ENCODE results near the gene PITPNM3.

The PITPNM3 gene

GRCh38 chr17:6435968-6436367 is 120.4 kb downstream of the PITPNM3 start:
- peak; percentile 59 for DNase-seq

GRCh38 chr17:6435051-6435450 is 121.3 kb downstream of the PITPNM3 start, which contains the start of gene AIPL1:
Gene AIPL1, minus strand, starts transcription at chr17:6435121. Its CDS starts 17 bp downstream, at chr17:6435104.
- DNase-seq = no peak

GRCh38 chr17:6430769-6431168 is 125.6 kb downstream of the PITPNM3 start:
- peak; percentile 14 for DNase-seq

DNA sequence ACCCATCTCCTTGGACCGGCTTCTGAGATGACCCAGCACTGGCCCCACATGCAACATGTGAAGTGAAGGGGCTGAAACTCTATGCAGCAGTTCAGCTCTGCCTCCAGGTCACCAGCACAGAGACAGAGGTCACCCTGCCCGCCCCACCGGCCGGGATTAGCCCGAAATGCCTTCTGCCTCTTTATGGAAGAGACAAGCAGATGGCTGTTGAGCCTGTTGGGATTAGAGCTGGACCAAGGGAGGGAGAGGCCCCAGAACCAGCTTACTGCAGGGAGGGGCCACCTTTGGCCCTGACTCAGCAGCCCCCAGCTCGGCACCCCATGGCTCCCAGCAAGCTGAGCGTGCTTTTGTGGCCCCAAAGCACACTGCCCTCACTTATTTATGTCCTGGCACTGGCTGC is 127.1 kb downstream of the PITPNM3 start:
- DNase-seq = no peak

DNA sequence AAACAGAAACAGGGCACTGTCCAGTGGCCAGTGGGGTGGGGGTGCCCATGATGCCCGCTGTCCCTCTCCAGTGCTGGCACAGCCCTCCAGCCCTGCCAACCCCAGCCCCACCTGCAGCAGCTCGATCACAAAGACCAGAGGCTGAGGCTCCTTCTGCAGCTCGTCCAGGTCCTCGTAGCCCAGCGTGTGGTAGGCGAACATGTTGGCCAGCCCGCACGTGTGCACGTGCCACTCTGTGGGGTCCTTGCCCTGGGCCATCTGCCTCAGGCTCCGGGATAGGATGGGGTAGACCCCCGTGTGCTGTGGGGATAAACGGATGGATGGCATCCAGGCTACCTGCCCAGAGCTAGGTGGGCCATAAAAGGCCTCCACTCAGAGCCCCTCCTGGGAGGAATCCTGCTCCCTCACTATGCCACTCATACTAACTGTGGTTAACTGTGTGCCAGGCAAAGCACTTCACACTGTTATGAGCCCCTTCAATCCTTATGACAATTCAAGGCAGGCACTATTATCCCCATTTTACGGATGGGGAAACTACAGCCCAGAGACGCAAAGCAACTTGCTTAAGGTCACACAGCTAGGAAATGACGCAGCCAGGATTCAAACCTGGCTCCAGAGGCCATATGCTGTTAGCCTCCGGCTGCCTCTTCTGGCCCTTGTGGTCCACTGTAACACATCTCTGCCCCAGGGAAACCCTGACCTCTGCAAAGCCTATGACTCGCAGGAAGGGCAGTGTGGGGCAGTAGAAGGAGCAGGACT is 128.0 kb downstream of the PITPNM3 start:
- no peak for DNase-seq

DNA sequence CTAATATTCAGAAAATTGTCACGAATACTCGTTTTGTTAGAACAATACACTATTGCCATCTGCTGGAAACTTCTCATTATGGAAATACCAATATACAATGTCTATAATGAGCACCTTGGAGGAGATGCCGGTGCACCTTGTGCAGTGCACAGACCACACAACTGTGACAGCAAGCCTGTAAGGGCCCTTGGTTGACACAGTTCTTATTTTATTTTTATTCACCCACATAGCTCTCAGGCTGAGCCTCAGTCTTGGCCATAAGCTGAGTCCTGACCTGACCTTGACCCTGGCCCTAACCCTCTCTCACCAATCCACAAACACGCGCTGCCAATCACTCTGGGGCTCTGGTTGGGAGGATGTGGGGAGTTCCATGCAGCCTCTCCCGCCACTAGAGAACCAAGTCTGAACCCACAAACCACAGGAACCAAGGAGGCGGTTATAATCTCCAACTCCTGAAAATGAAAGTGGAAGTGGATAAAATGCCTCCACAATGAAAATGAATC is 129.0 kb downstream of the PITPNM3 start:
- peak; percentile 31 for DNase-seq

DNA sequence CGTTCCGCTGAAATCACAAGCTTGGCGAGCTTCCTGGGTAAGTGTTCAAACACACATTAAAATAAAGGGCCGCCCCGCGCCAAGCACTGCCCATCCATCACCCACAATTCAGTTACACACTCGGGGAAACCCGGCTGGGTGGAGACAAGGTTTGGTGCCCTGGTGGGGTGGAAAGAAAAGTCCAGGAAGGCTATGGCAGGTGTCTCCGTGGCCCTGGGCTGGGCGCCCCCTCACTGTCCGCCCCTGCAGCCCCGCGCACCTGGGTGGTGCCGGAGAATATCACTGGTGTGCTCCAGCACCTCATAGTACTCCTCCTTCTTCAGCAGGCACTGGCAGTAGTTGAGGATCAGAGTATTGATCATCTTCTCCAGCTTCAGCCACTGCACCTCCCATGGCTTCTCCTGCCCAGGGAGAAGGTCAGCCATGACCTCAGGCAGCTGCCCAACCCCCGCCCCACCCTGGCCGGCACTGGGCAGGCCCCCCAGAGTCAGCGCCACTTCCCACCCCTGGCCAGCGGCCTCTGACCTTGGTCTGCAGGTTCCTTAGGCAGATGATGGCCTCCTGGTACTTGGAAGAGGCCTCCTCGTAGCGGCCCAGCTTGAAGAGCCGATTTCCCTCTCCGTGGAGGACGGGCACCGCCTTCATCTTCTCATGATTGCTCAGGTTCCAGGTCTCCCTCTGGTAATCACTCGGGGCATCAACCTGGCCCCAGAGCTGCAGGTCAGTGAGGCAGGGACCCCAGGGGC is 129.8 kb downstream of the PITPNM3 start:
- no peak for DNase-seq

GRCh38 chr17:6425407-6425806 is 130.9 kb downstream of the PITPNM3 start:
- no peak for DNase-seq

DNA sequence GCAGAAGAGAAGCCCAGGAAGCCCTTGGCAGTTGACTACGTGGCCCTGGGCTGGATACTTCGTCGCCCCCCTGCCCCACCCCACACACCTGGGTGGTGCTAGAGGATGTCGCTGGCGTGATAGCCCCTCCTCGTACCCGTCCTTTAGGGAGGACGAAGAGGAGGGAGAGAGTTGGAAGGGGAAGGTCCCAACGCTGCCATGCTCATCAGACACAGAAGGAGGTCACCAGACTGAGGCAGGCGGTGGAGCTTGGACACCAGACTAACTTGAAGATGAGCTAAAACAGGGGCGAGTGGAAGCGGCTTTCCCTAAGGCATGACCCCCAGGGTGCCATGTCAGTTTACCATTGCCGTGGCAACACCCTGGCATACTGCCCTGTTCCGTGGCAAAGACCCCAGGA is 132.4 kb downstream of the PITPNM3 start:
- no peak for DNase-seq

- DNase-seq = no peak
Observed at GRCh38 chr17:6422654-6423241, 133.6 kb downstream of the PITPNM3 start.

- peak; percentile 67 for DNase-seq
Observed at GRCh38 chr17:6421700-6422604, 134.4 kb downstream of the PITPNM3 start.

DNA sequence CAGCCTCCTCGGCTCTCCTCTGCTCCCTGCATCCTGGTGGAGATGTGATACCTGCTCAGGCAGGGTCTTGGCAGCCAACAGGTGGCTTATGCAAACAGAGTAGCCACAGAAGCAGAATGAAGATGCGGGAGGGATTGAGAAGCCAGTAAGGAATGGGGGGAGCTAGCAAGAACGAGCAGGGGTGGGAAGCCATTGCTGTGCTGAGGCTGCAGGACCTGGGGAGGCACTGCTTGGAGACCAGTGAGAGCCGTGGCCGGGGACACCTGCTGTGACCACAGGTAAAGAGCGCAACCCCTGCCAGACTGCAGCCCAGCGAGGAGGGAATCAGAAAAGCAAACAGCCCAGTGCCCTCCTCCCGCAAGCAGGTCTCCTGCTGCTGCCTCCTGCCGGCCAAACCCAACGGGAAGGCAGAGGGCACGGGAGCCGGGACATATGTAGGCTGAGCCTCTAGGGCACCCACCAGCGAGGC is 136.1 kb downstream of the PITPNM3 start:
- peak; percentile 19 for DNase-seq

DNA sequence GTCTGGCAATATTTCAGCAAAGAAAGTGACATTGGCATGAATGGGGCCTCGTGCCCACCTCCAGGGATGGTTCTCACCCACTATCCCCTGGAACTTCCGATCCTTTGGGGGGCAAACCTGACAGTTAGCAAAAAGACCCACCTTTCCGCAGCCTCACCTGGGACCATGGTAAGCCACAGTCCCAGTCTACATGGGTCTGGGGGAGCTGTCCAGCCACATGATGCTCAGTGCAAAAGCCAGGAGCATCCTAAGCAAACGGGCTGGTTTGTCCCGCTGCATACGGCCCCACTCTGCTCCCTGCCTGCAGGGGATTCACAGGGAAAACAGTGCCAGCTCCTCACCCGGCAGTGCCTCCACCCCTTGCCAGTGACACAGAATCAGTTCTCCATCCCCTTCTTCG is 140.7 kb downstream of the PITPNM3 start:
- DNase-seq = no peak

DNA sequence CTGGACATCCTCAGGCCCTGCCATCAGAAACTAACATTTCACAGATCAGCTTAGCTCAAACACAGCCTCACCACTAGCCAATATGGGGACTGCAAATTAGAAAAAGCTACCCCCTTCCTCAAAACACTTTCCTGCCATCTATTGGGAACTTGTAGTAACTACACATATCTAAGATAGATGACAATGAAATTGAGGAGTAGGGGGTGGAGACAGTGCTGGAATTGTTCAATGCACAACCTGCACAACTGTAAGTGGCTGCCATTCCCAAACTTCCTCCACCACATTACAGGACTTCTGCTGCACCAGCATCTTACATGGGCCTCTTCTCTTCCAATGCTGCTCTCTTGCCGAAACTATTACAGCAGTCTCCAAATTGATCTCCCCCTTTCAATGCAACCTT is 143.3 kb downstream of the PITPNM3 start:
- no peak for DNase-seq

GRCh38 chr17:6408735-6409134 is 147.6 kb downstream of the PITPNM3 start:
- no peak for DNase-seq

GRCh38 chr17:6408276-6408675 is 148.1 kb downstream of the PITPNM3 start:
- no peak for DNase-seq

- no peak for DNase-seq
Observed at GRCh38 chr17:6402258-6402657, 154.1 kb downstream of the PITPNM3 start.
